DMS114 treated with DMSO at 0.1 percent for 48 hours (cell line): ENCODE measurements around the gene SYTL4.
A peak's percentile ranks its signal among the peaks of the same experiment; 100 is the strongest.

Experiments
- DNase-seq: peaks from one replicate; lab custom pipeline; 2025; ENCODE audit not compliant: unreplicated experiment; lab: John Stamatoyannopoulos, UW

The SYTL4 gene

DNA sequence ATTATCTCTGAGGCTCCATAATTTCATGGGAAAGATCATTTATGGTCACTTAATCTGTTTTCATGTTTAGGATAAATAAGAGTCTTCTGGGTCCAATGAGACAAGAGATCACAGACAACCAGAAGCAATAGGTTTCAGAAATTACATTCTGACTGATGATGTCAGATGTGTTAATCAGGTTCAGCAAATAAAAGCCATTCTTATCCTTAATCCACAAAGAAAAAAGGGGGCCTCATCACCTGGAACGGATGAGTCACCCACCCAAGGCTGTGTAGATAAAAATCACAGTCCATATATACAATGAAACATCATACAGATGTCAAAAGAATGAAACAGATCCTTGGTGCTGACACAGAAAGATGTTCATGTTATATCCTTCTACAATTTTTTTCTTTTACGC is 36.6 kb downstream of the SYTL4 start:
- DNase-seq = no peak

DNA sequence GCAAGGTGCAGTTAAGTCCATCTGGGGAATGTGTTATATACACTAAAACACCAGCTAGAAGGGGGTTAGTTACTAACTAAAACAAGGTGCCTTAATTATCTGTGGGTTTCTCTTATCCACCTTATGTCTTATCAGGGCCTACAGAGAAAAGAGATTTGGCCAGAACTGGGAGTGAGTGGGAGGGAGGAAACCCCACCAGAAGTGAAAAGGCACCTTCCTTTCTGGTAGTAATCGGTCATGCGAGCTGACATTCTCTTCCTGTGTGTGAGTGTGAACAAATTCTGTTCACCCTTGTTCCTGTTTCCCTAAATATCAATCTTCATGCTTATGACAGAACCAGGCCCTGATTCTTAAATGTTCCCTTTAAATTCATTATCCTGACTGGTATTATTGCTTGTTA is 44.4 kb downstream of the SYTL4 start:
- no peak for DNase-seq

GRCh38 chrX:100687128-100687527 is 44.8 kb downstream of the SYTL4 start:
- DNase-seq = no peak

DNA sequence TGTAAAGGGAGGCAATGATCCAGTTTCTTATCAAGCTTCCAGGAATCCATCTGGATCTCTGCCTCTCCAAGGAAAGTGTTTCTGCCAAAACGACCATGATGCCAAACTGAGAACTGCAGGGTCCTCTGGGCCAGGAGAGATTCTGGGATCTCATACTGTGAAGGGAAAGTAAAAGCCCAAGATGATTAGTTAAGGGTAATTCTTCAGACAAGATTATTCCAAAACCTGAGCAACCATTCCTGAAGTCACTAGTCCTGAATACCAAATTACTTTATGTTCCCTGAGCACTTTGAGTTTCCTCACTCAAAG is 46.0 kb downstream of the SYTL4 start:
- DNase-seq = no peak

GRCh38 chrX:100685284-100685996 is 46.5 kb downstream of the SYTL4 start:
- peak; percentile 79 for DNase-seq

GRCh38 chrX:100682939-100683338 is 49.0 kb downstream of the SYTL4 start:
- DNase-seq = no peak

DNA sequence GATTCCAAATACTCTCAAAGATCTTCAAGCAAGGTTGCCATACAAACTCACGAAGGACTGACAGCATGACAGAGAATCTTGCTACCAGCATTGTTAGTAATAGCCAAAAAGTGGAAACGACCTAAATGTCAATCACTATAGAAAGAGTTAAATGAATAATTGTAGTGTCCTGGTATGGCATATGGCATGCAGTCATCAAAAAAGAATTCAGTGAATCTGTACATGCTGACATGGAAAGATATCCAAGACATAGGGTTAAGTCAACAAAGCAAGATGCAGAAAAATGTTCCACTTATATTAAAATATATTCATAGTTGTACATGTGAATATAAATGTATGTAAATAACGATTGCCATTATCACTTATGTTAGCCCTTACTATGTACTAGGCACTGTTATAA is 50.3 kb downstream of the SYTL4 start:
- no peak for DNase-seq

DNA sequence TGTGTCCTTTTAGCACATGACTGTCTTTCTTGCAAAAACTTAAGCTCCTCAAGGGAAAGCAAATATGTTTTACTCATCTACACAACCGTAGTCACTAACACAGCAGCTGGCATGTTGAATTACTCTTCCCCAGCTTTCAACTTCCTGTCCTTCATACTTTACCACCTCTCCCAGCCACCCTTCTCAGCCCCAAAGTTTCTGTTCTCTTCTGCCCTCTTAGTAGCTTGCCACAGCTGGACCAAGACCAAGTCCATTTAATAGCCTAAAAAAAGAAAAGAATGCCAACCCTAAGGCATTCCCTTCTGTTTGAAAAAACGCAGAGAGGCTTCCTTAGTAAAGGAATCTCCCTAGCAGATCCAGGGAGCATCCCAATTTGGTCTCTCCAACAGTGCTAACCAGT is 51.2 kb downstream of the SYTL4 start:
- no peak for DNase-seq

DNA sequence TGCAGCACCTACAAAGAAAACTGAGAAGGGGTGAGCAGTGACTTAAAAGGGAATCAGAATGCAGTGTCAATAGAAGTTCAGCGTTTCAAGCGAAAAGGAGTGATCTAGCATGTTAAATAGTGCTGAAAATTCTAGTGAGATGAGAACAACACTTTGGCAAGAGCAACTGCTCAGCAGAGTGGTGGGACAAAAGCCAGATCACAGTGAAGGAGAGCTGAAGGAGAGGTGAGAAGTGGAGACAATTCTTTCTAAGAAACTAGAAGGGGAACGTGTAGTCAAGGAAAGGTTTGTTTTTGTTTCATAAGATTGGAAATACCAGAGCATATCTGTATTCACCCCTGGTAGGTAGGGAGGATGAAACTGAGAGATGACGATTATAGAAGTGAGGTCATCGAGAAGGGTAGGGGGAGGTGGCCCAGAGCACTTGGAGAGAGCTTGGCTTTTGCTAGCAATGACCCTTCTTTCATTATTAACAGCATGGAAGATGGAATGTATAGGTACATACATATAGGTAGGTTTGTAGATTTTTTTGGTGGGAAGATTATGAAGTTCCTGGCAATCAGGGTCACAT is 54.2 kb downstream of the SYTL4 start:
- DNase-seq = no peak

DNA sequence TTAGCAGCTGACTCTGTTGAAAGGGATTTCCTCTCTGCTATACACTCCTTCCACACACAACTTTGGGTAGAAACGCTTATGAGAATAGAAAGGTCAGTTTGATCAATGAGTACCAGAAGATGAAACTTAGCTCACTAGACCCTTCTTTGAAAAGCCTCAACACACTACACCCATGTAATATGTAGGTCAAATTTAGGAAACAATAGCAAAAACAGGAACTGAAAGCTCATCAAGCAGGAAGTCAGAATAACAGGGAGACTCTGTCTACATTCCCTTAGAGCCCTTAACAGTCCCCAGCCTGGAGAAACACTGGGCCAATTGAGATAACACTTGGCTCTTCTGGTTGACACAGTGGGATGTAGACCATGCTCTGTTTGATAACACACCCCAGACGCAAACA is 57.2 kb downstream of the SYTL4 start:
- no peak for DNase-seq

DNA sequence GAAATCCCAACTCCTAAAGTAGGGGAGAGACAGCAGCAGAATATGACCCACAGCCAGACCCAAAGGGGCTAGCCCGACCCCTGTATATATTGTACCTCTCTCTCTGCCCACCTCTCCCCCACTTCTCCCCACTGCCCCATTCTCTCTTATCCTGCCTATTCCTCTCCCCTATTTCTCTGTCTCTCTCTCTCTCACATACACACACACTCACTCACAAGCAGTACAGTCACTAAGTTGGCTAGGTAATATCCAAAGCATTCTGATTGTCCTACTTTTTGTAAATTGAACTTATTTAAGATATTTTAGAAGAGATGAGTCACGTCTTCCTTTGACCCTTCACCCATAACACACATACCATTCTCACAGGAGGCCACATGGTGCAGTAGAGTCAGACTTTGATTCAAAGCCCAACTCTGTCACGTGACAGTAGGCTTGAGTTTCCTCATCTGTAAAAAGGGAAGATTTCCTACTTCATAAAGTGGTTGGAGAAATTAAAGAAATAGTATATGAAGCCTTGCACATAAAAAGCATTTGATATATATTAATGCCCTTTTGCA is 58.4 kb downstream of the SYTL4 start:
- DNase-seq = no peak

- no peak for DNase-seq
Measured at GRCh38 chrX:100672966-100673365, 59.0 kb downstream of the SYTL4 start.

DNA sequence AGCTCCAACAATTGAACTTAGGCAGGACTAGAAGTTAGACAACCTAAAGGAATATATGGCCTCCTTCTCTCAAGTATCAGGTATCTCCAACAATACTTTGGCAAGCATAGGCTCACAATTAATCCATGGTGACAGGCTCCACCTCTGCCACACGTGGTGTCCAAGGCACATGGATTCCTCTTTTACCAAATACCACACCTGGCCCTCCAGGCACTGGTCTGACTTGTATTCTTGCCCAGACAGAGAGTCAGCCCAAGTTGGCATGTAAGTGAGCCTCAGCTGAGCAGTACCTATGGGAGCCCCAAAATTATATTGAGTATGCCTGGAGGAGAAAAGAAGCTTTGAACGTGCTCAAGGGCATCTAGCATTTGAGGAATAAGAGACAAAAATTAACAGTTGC is 68.3 kb downstream of the SYTL4 start:
- DNase-seq = no peak

DNA sequence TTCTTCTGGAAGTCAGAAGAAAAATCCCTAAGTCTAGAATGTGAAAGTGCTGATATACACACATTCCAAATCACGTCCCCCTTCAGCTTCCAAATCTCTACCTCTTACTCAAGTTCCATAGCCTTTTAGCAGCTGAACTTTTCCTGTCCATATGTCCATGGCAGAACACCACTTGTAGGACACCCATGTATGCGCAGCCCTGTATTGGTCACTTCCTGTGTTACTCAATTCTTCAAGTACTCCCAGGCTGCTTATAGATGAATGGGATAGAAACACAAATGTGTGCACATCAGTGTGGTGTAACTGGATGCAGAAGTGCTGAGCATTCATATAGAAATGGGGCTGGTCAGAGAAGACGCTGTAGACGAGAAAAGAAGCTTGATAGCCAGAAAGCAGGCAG is 69.1 kb downstream of the SYTL4 start:
- no peak for DNase-seq

GRCh38 chrX:100662170-100662569 is 69.8 kb downstream of the SYTL4 start:
- DNase-seq = no peak

GRCh38 chrX:100659431-100660137 is 72.3 kb downstream of the SYTL4 start:
- no peak for DNase-seq

DNA sequence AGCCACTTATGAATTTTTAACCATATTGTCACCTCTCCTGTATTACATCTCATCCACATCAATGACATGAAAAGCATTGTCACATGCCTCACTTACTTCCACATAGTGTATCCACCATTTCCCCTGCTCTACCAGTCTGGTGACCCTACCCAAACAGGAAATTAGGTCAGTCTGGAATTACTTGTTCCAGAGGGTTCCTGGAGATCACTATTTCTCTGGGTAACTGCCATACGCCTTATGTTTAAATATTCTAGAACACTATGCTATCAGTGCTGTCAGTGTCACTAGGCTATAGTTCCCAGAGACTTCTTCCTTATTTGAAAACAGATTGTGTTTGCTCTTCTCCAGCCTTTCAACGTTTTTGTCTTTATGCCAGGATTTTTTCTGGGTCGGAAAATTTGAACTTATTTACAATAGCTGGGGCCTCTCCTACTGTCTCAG is 73.0 kb downstream of the SYTL4 start:
- DNase-seq = no peak

- peak; percentile 3 for DNase-seq
Measured at GRCh38 chrX:100654261-100654660, 77.7 kb downstream of the SYTL4 start.

DNA sequence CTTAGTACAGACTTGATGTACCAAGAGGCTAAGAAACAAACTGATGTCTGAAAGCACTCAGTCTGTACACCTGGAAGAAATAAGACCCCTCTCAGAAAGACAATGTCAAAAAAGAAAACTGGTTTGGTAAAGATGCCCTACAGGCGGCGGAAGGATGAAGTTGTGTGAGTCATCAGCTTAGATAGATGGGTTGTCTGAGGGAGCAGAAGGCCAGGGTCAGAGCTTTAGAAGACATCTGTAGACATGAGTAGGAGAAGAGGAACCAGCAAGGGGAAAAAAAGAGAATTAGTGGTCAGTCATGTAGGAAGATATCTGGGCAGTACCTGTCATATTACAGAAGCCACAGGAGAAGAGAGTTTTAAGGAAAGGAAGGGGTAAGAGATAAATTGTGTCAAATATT is 79.7 kb downstream of the SYTL4 start:
- DNase-seq = no peak

DNA sequence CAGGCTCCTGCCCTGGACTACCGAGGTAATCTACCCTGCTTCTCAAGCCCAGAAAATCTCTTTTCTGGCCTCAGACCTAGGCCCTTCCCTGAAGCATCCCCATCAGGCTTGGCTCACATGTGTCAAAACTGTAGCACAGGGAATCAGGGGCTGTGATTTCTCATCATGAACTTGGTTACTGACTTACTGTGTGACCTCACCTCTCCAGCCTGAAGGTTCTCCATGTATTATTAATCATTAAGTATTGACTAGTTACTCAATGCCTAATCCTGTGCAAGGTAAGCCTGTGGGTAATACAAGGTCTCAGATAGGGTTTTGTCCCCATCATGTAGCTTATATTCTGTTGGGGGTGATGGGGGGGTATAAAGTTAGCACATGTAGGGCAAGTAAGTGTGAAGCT is 81.1 kb downstream of the SYTL4 start:
- DNase-seq = no peak

- DNase-seq = no peak
Measured at GRCh38 chrX:100649550-100650356, 82.2 kb downstream of the SYTL4 start.
